PC-3 (cell line): Measurements from ENCODE around the gene EFCAB11.
"Not testable (repeated sequence)": the region's sequence is repeated elsewhere in the genome, so short reads cannot be mapped to it uniquely, and the experiment has no call there.

ENCODE experiments used
- EZH2 ChIP-seq: fragments of 300-600 bp; sonication (generic); IDR thresholded peaks from one replicate; pipeline ENCODE4 v1.6.1; 2017; ENCODE audit warnings: antibody characterized with exemption, mild to moderate bottlenecking, low read length; ENCODE audit not compliant: unreplicated experiment
- EZH2phosphoT487 ChIP-seq: fragments of 300-600 bp; sonication (generic); IDR thresholded peaks from 2 replicates; pipeline ENCODE4 v1.6.1; 2018; ENCODE audit warnings: mild to moderate bottlenecking, antibody characterized with exemption, low read length, borderline replicate concordance
- TF ChIP-seq, protein P1 (sequence below): fragments of 300-600 bp; sonication (generic); conservative IDR thresholded peaks from 2 replicates; pipeline ENCODE4 v1.5.1; 2017; ENCODE audit warnings: antibody characterized with exemption, low read depth, mild to moderate bottlenecking, low read length

DNA sequence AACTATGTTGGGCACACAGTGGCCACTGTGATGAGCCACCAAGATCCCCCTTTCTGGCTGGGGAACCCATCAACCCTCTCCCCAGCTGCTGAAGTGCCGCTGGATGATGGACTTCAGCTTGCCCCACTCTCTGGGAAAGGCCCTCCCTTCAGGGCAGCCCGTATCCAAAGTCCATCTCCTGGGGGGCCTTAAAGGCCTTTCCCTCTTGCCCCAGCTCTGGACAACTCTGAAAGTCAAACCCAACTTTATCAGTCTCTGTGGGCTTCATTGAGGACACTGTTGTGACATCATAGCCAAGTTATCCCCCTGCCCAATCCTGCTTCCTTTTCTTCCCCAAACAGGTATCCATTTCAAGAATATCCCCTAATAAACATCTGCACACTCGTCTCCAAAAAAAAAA, 61.1 kb downstream of the EFCAB11 start:
- TF ChIP-seq, protein P1, sequence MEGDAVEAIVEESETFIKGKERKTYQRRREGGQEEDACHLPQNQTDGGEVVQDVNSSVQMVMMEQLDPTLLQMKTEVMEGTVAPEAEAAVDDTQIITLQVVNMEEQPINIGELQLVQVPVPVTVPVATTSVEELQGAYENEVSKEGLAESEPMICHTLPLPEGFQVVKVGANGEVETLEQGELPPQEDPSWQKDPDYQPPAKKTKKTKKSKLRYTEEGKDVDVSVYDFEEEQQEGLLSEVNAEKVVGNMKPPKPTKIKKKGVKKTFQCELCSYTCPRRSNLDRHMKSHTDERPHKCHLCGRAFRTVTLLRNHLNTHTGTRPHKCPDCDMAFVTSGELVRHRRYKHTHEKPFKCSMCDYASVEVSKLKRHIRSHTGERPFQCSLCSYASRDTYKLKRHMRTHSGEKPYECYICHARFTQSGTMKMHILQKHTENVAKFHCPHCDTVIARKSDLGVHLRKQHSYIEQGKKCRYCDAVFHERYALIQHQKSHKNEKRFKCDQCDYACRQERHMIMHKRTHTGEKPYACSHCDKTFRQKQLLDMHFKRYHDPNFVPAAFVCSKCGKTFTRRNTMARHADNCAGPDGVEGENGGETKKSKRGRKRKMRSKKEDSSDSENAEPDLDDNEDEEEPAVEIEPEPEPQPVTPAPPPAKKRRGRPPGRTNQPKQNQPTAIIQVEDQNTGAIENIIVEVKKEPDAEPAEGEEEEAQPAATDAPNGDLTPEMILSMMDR = not testable (repeated sequence)
- not testable (repeated sequence) for TF ChIP-seq EZH2, EZH2phosphoT487
